Measurements from ENCODE around the gene INAFM1.
A peak's percentile ranks its signal among the peaks of the same experiment; 100 is the strongest.

Gene INAFM1

GRCh38 chr19:47310323-47310722, 35.6 kb downstream of the INAFM1 start:
- DNase-seq (ENCODE audit: low spot score), result no peak

GRCh38 chr19:47310819-47311218, 36.1 kb downstream of the INAFM1 start:
- no peak for DNase-seq (ENCODE audit: low spot score)

- no peak for DNase-seq (ENCODE audit: low spot score)
Measured at GRCh38 chr19:47312366-47313006, 37.8 kb downstream of the INAFM1 start.

- no peak for DNase-seq (ENCODE audit: low spot score)
Measured at GRCh38 chr19:47313754-47314295, 39.1 kb downstream of the INAFM1 start.

GRCh38 chr19:47315125-47315821, 40.6 kb downstream of the INAFM1 start:
- DNase-seq (ENCODE audit: low spot score), result peak; percentile 53

GRCh38 chr19:47316513-47316912, 41.8 kb downstream of the INAFM1 start:
- DNase-seq (ENCODE audit: low spot score), result no peak

- DNase-seq (ENCODE audit: low spot score), result no peak
Measured at GRCh38 chr19:47319923-47320871, 45.5 kb downstream of the INAFM1 start.

GRCh38 chr19:47321630-47322029, 46.9 kb downstream of the INAFM1 start:
- no peak for DNase-seq (ENCODE audit: low spot score)

GRCh38 chr19:47322058-47322457, 47.4 kb downstream of the INAFM1 start:
- DNase-seq (ENCODE audit: low spot score), result no peak

GRCh38 chr19:47323409-47323808, 48.7 kb downstream of the INAFM1 start:
- no peak for DNase-seq (ENCODE audit: low spot score)

- no peak for DNase-seq (ENCODE audit: low spot score)
Measured at GRCh38 chr19:47323872-47324271, 49.2 kb downstream of the INAFM1 start.

- DNase-seq (ENCODE audit: low spot score), result peak; percentile 59
Measured at GRCh38 chr19:47324502-47324901, 49.8 kb downstream of the INAFM1 start.

Measured in globus pallidus (tissue), 1 donor.